ENCODE measurements around the gene SLC22A16.

DNA sequence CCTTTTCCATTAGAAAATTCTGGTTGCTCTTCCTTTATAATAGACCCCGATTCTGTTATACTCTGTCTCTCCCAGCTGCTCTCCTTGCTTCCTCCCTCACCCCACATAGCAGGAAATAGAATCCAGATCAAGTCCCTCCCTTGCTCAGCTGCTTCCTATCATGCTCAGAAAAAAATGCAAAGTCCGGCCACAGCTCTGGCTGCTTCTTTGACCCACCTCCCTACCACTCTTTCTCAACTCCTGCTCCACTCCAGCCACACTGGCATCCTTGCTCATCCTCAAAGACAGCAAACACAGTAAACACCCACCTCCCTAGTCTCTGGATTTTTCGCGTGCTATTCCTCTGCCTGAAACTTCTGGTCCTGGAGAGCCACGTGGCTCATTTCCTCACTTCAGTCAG, 9.1 kb upstream of the SLC22A16 start:
- TF ChIP-seq, protein P1, sequence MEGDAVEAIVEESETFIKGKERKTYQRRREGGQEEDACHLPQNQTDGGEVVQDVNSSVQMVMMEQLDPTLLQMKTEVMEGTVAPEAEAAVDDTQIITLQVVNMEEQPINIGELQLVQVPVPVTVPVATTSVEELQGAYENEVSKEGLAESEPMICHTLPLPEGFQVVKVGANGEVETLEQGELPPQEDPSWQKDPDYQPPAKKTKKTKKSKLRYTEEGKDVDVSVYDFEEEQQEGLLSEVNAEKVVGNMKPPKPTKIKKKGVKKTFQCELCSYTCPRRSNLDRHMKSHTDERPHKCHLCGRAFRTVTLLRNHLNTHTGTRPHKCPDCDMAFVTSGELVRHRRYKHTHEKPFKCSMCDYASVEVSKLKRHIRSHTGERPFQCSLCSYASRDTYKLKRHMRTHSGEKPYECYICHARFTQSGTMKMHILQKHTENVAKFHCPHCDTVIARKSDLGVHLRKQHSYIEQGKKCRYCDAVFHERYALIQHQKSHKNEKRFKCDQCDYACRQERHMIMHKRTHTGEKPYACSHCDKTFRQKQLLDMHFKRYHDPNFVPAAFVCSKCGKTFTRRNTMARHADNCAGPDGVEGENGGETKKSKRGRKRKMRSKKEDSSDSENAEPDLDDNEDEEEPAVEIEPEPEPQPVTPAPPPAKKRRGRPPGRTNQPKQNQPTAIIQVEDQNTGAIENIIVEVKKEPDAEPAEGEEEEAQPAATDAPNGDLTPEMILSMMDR (IDR thresholded peaks at IDR 0.05; ENCODE audit: low read length) = no peak
- no peak for TF ChIP-seq EZH2 (IDR thresholded peaks at IDR 0.05; ENCODE audit: borderline replicate concordance, low read length)
